Measurements from ENCODE around the gene DAB2IP.

Gene DAB2IP

GRCh38 chr9:121684381-121685145 is 33.1 kb downstream of the DAB2IP start:
- DNase-seq (ENCODE audit: low spot score) = no peak

GRCh38 chr9:121685146-121685794 is 33.8 kb downstream of the DAB2IP start:
- no peak for DNase-seq (ENCODE audit: low spot score)

- DNase-seq (ENCODE audit: low spot score) = no peak
Observed at GRCh38 chr9:121685795-121686377, 34.5 kb downstream of the DAB2IP start.

- DNase-seq (ENCODE audit: low spot score) = peak; percentile 77
Observed at GRCh38 chr9:121686930-121687541, 35.6 kb downstream of the DAB2IP start.

- DNase-seq (ENCODE audit: low spot score) = no peak
Observed at GRCh38 chr9:121688146-121688680, 36.8 kb downstream of the DAB2IP start.

- no peak for DNase-seq (ENCODE audit: low spot score)
Observed at GRCh38 chr9:121688681-121689080, 37.2 kb downstream of the DAB2IP start.

GRCh38 chr9:121689461-121690157 is 38.2 kb downstream of the DAB2IP start:
- no peak for DNase-seq (ENCODE audit: low spot score)

GRCh38 chr9:121690316-121690715 is 38.9 kb downstream of the DAB2IP start:
- DNase-seq (ENCODE audit: low spot score) = peak; percentile 65

GRCh38 chr9:121690766-121691165 is 39.3 kb downstream of the DAB2IP start:
- no peak for DNase-seq (ENCODE audit: low spot score)

- no peak for DNase-seq (ENCODE audit: low spot score)
Observed at GRCh38 chr9:121691890-121692289, 40.5 kb downstream of the DAB2IP start.

GRCh38 chr9:121692606-121693387 is 41.4 kb downstream of the DAB2IP start:
- DNase-seq (ENCODE audit: low spot score) = peak; percentile 92

GRCh38 chr9:121693388-121693670 is 41.9 kb downstream of the DAB2IP start:
- no peak for DNase-seq (ENCODE audit: low spot score)

- no peak for DNase-seq (ENCODE audit: low spot score)
Observed at GRCh38 chr9:121694001-121694400, 42.6 kb downstream of the DAB2IP start.

- DNase-seq (ENCODE audit: low spot score) = no peak
Observed at GRCh38 chr9:121694600-121694999, 43.2 kb downstream of the DAB2IP start.

- DNase-seq (ENCODE audit: low spot score) = no peak
Observed at GRCh38 chr9:121696930-121697329, 45.5 kb downstream of the DAB2IP start.

GRCh38 chr9:121698627-121699570 is 47.5 kb downstream of the DAB2IP start:
- DNase-seq (ENCODE audit: low spot score) = peak; percentile 67

- no peak for DNase-seq (ENCODE audit: low spot score)
Observed at GRCh38 chr9:121699571-121700164, 48.2 kb downstream of the DAB2IP start.

- peak; percentile 84 for DNase-seq (ENCODE audit: low spot score)
Observed at GRCh38 chr9:121700165-121700831, 48.9 kb downstream of the DAB2IP start.

- no peak for DNase-seq (ENCODE audit: low spot score)
Observed at GRCh38 chr9:121700832-121701419, 49.5 kb downstream of the DAB2IP start.
